AG04450 (cell line): ENCODE measurements around the gene LIPC. TPM values are rescaled to one million over a fixed set of nuclear protein-coding genes. Genes with fewer than 3 reads are reported as not detected.

Source experiments
- CTCF ChIA-PET: fragments of 300-600, 350-600 bp; formaldehyde crosslinking; extraction: SDS; loops from one replicate; lab custom pipeline; 2022; ENCODE audit warnings: antibody characterized with exemption, inconsistent platforms; lab: Charles Lee
- POLR2A ChIA-PET: fragments of 350-600 bp; formaldehyde crosslinking; extraction: SDS; loops from one replicate; lab custom pipeline; 2021; ENCODE audit warnings: antibody characterized with exemption, inconsistent platforms; lab: Yijun Ruan, JAX
- DNase-seq: peaks from one replicate; pipeline ENCODE4 v3.0.0-alpha.2; 2011; ENCODE audit warnings: low read depth, low spot score
- H3K27ac ChIP-seq: one replicate; pipeline ENCODE4 v1.5.1; 2012; ENCODE audit warnings: low read depth, low read length, control low read depth
- H3K27me3 ChIP-seq: one replicate; pipeline ENCODE4 v1.6.0; 2012; ENCODE audit warnings: low read length; ENCODE audit not compliant: control insufficient read depth, insufficient read depth
- H3K4me3 ChIP-seq: 2 replicates; pipeline ENCODE4 v1.5.1; 2011; ENCODE audit warnings: mild to moderate bottlenecking, low read depth, low read length, control low read depth
- H3K9me3 ChIP-seq: 2 replicates; pipeline ENCODE4 v1.5.1; 2012; ENCODE audit warnings: low read length; ENCODE audit not compliant: control insufficient read depth, insufficient read depth
- CTCF ChIP-seq: IDR thresholded peaks from 2 replicates; pipeline ENCODE4 v1.5.1; 2011; ENCODE audit warnings: low read depth, low read length, control low read depth, inconsistent platforms
- polyA plus RNA-seq: library from polyadenylated mRNA; depleted of rRNA; stranded (reverse); fragments of >200 nt; gene quantifications from 2 replicates; pipeline ENCODE4 v1.2.3, GENCODE V29; 2011

The LIPC gene
- polyA plus RNA-seq, 1 experiment = 0.82 TPM

- Histone ChIP-seq H3K27me3 (peaks cover 2% of the 10 kb centered on the region), H3K27ac (no peak overlapping the region), H3K9me3 (no peaks in the 10 kb centered on the region), H3K4me3 (no peak overlapping the region)
- no peak for TF ChIP-seq CTCF
- ChIA-PET CTCF (no interaction called here), POLR2A (no interaction called here)
- DNase-seq = no peak
Measured at GRCh38 chr15:58434334-58434875, 2.6 kb downstream of the LIPC start.

GRCh38 chr15:58436552-58436951, 4.8 kb downstream of the LIPC start:
- Histone ChIP-seq H3K4me3 (no peak overlapping the region), H3K9me3 (no peaks in the 10 kb centered on the region), H3K27me3 (no peaks in the 10 kb centered on the region), H3K27ac (no peak overlapping the region)
- no peak for TF ChIP-seq CTCF
- no peak for DNase-seq
- POLR2A ChIA-PET = no interaction called here
- CTCF ChIA-PET = no interaction called here

- no peaks in the 10 kb centered on the region for H3K27me3 ChIP-seq
- ChIA-PET CTCF (no interaction called here), POLR2A (no interaction called here)
- no peak for DNase-seq
- H3K4me3 ChIP-seq = no peak overlapping the region
- H3K27ac ChIP-seq = no peak overlapping the region
- H3K9me3 ChIP-seq = no peaks in the 10 kb centered on the region
- TF ChIP-seq CTCF = no peak
Measured at GRCh38 chr15:58437531-58438105, 5.8 kb downstream of the LIPC start.

GRCh38 chr15:58438111-58438510, 6.3 kb downstream of the LIPC start:
- Histone ChIP-seq H3K4me3 (no peak overlapping the region), H3K27ac (no peak overlapping the region), H3K27me3 (no peaks in the 10 kb centered on the region), H3K9me3 (no peaks in the 10 kb centered on the region)
- DNase-seq = no peak
- ChIA-PET POLR2A (no interaction called here), CTCF (no interaction called here)
- no peak for TF ChIP-seq CTCF

- CTCF ChIA-PET = no interaction called here
- DNase-seq = peak; percentile 13
Measured at GRCh38 chr15:58438956-58439355, 7.2 kb downstream of the LIPC start.

More at GRCh38 chr15:58438956-58439355, 7.2 kb downstream of the LIPC start:
- Histone ChIP-seq H3K27ac (no peak overlapping the region), H3K4me3 (no peak overlapping the region), H3K27me3 (no peaks in the 10 kb centered on the region), H3K9me3 (no peaks in the 10 kb centered on the region)
- peak; percentile 41 for TF ChIP-seq CTCF
- POLR2A ChIA-PET = no interaction called here
